ENCODE data around the gene SPRYD3.

SPRYD3 gene

GRCh38 chr12:53054112-53054878 lies 24.9 kb downstream of the SPRYD3 start:
- in situ Hi-C loops (cut with MboI; ENCODE audit: low sequenced_read_pairs) = loop anchor here (25.0 kb wide), 1 partner anchor 233 kb away; the partner anchor contains the start of genes MYG1 and PFDN5

DNA sequence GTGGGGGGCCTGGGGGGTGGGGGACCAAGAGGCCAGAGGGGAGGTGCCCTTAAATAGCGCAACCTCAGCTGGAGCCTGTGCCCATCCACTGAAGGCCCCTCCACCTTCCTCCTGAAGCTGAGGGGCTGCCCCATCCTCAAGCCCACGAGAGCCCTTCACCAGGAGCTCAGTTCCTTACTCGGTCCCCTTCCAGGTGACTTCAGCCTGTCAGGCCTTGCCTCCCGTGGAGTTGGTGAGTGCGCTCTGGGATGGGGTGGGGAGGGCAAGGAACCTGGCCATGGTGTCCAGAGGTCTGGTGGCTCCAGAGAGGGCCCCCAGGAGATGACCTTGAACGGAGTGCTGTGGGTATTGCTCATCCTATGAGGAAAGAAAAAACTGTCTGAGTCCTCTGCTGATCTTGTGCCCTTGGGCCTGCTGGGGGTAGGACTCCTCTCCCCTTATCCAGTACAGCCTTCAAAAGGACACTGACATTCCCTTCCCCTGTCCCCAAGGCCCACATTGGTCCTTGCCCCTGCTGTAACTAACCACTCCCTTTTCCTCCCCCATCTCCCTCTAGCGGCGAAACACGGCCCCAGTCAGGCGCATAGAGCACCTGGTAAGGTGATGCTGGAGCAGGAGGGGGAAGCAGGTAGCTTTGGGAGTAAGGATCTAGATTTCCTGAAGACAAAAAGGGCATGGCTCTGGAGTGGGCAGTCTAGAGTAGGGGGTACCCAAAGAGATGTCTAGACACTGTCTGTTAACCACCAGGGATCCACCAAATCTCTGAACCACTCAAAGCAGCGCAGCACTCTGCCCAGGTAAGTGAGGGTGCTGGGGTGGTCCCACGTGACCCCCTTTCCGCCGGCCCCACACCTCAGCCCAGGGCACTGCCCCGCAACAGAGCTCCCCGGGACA lies 25.7 kb downstream of the SPRYD3 start:
- in situ Hi-C loops (cut with MboI; ENCODE audit: low sequenced_read_pairs) = loop anchor here (25.0 kb wide), 1 partner anchor 234 kb away; the partner anchor contains the start of genes MYG1 and PFDN5

- in situ Hi-C loops (cut with MboI; ENCODE audit: low sequenced_read_pairs) = loop anchor here (25.0 kb wide), 1 partner anchor 235 kb away; the partner anchor contains the start of genes MYG1 and PFDN5
Measured at GRCh38 chr12:53052419-53053217, 26.6 kb downstream of the SPRYD3 start.

DNA sequence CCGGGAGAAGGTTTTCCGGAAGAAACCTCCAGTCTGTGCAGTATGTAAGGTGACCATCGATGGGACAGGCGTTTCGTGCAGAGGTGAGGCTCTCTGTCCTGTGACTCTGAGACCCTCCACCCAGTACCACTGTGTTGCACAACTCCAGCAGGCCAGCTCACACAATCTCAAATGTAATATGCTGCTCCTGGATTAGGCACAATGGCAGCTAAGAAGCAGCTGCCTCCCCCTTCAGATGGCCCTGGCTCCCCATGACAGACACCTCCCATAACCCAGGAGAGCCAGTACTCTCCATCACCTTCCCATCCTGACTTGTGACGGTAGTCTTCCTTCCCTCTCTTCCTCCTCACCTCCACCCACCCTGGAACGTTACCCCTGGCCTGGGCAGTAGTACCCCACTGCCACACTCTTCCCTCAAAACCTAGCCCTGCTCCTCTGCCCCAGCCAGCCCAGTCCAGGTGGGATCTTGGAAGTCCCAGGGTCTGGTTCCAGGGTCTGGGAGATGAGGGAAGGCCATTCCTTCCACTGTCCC lies 27.2 kb downstream of the SPRYD3 start:
- in situ Hi-C loops (cut with MboI; ENCODE audit: low sequenced_read_pairs) = loop anchor here (25.0 kb wide), 1 partner anchor 235 kb away; the partner anchor contains the start of genes MYG1 and PFDN5

GRCh38 chr12:53051058-53051880 lies 27.9 kb downstream of the SPRYD3 start:
- in situ Hi-C loops (cut with MboI; ENCODE audit: low sequenced_read_pairs) = loop anchor here (25.0 kb wide), 1 partner anchor 236 kb away; the partner anchor contains the start of genes MYG1 and PFDN5

- in situ Hi-C loops (cut with MboI; ENCODE audit: low sequenced_read_pairs) = loop anchor here (25.0 kb wide), 1 partner anchor 237 kb away; the partner anchor contains the start of genes MYG1 and PFDN5
Measured at GRCh38 chr12:53050426-53051057, 28.6 kb downstream of the SPRYD3 start.

- in situ Hi-C loops (cut with MboI; ENCODE audit: low sequenced_read_pairs) = loop anchor here (25.0 kb wide), 2 partner anchors 238 to 413 kb away; partner anchors contain the start of genes MYG1, PCBP2 and PFDN5
Measured at GRCh38 chr12:53049571-53050318, 29.4 kb downstream of the SPRYD3 start, which contains the start of gene TNS2. TNS2 (plus strand) TSS chr12:53050065; CDS start chr12:53050186, 121 bp downstream.

DNA sequence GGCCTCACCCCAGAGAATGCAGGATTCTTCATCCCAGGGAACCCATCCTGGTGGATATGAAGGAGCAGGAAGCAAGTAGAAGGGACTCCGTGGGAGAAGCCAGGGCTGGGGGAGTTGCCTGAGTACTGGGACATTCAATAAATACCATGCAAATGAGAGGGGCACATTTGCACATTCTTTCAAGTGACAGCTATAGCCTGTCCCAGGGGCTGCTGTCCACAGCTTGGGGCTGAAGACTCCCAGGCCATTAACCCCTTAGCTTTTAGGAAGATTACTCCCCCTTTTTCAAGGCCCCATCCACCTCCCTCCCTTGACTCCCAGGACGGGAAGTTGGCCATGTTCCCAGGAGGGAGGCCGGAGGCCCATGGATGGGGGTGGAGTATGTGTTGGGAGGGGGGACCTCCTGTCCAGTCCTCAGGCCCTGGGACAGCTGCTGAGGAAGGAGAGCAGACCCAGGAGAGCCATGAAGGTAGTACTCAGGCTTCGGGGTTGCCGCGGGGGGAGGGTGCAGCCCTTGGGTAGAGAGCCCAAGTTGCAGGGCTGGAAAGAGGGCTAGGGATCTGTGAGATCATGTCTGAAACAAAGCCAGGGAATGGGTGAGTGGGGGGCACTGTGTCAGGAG lies 30.3 kb downstream of the SPRYD3 start:
- in situ Hi-C loops (cut with MboI; ENCODE audit: low sequenced_read_pairs) = loop anchor here (25.0 kb wide), 1 partner anchor 413 kb away; the partner anchor contains the start of gene PCBP2

GRCh38 chr12:53048033-53048779 lies 31.0 kb downstream of the SPRYD3 start:
- in situ Hi-C loops (cut with MboI; ENCODE audit: low sequenced_read_pairs) = loop anchor here (25.0 kb wide), 1 partner anchor 414 kb away; the partner anchor contains the start of gene PCBP2

- in situ Hi-C loops (cut with MboI; ENCODE audit: low sequenced_read_pairs) = loop anchor here (25.0 kb wide), 1 partner anchor 415 kb away; the partner anchor contains the start of gene PCBP2
Measured at GRCh38 chr12:53047221-53048032, 31.8 kb downstream of the SPRYD3 start.

GRCh38 chr12:53046655-53047220 lies 32.5 kb downstream of the SPRYD3 start:
- in situ Hi-C loops (cut with MboI; ENCODE audit: low sequenced_read_pairs) = loop anchor here (25.0 kb wide), 1 partner anchor 416 kb away; the partner anchor contains the start of gene PCBP2

DNA sequence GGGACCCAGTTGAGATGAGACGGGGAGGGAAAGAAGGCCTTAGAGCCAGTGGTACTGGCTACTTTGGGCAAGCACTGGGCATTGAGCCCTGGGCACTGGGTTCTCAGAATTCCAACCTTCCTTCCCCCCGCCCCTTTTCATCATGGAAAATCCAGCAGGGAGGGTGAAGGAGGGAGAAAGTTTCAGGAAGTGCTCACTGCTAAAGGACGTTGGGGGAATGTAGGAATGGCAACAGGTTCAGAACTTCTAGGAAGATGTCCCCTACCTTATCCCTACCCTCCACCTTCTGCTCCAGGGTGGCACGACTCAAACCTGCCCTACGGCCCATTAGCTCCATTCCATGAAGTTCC lies 33.5 kb downstream of the SPRYD3 start:
- in situ Hi-C loops (cut with MboI; ENCODE audit: low sequenced_read_pairs) = loop anchor here (25.0 kb wide), 1 partner anchor 417 kb away; the partner anchor contains the start of gene PCBP2

DNA sequence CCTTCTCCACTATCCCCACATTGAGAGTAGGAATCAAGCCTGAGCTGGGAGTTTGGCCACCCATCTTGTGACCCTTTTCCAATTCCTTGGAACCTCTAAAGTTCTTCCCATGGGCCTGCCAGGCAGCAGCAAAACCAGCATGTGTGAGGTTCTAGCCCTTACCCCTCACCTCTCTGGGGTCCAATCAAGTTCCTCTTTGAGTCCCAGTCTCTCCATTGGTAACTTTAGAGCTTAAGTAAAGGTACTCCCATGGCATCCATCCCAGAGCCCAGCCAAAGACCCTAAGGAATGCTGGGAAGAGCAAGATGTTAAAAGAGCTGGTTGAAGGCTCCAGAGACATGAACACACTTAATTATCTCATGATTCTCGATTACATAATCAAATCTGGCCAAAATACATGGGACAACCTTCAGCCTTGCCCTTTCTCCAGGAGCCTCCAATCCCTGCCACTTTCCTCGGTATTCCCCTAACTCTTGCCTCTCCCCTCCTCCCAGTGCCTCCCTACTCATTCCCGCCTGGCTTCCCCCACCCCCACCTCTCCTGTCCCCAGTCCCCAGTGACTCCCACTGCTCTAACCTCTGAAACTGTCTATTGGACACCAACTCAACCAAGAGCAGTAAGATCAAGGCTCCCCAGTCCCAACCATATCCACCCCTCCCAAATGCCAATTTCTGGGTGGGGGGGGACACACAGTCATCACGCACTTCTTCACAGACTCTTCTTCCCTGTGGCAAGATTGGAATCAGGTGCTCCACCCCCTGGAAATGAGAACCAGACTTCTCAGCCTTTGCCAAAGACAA lies 34.1 kb downstream of the SPRYD3 start:
- in situ Hi-C loops (cut with MboI; ENCODE audit: low sequenced_read_pairs) = loop anchor here (25.0 kb wide), 1 partner anchor 417 kb away; the partner anchor contains the start of gene PCBP2

DNA sequence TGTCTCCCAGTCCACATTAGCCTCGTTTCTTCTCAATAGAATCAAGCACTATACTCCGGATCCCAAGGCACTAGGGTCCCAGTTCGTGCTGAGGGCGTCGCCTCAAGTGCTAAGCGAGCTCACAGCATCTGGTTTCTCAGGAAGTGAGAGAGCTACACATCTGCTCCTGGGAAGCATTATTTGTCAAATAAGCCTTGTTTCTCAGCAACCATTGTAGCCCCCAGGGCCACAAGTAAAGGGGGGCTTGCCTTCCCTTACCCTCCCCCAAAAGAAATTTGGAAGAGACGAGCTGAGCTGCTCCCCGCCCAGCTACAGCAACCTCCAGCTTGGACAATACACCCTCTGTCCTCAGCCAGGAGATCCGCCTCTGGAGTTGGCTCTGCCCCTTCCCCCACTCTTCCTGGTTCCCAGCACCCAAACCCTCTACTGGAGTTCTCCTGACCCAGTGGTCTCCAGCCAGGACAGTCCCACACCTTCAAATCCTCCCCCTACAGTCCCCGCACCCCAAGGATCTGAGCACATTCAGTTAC lies 35.1 kb downstream of the SPRYD3 start:
- in situ Hi-C loops (cut with MboI; ENCODE audit: low sequenced_read_pairs) = loop anchor here (25.0 kb wide), 1 partner anchor 418 kb away; the partner anchor contains the start of gene PCBP2

All from HL-60/S4 treated with phorbol 12-myristate 13-acetate at 8.2 ng/mL for 4 days and 3 days (cell line).